GM12891 (cell line): Measurements from ENCODE around the gene LEMD3.

ENCODE experiments used
- POLR2A ChIP-seq: IDR thresholded peaks from 2 replicates; pipeline ENCODE4 v1.6.1; 2011; ENCODE audit warnings: low read depth, low read length, control low read depth
- POLR2AphosphoS5 ChIP-seq: IDR thresholded peaks from 2 replicates; pipeline ENCODE4 v1.6.1; 2011; ENCODE audit warnings: low read depth, low read length, control low read depth
- POU2F2 ChIP-seq: IDR thresholded peaks from 2 replicates; pipeline ENCODE4 v1.6.1; 2011; ENCODE audit warnings: low read depth, mild to moderate bottlenecking, control low read depth, low read length, moderate library complexity
- TAF1 ChIP-seq: IDR thresholded peaks from 2 replicates; pipeline ENCODE4 v1.6.1; 2011; ENCODE audit warnings: low read depth, low read length, control low read depth

- TF ChIP-seq POLR2A (no peak), POU2F2 (no peak), TAF1 (no peak), POLR2AphosphoS5 (no peak)
Observed at GRCh38 chr12:65296508-65297265, 127.3 kb downstream of the LEMD3 start.
